ENCODE results near the gene OR10H4. TPM values are rescaled to one million over a fixed set of nuclear protein-coding genes. Genes with fewer than 3 reads are reported as not detected.
"Not testable (repeated sequence)": the region's sequence is repeated elsewhere in the genome, so short reads cannot be mapped to it uniquely, and the experiment has no call there.

Gene OR10H4
- total RNA-seq, 1 donor from 2014 or later = not detected

GRCh38 chr19:15919243-15919642, 29.6 kb upstream of the OR10H4 start:
- Mint-ChIP-seq H3K27me3 (peaks cover 44% of the 10 kb centered on the region), H3K9me3 (peaks cover 7% of the 10 kb centered on the region), H3K4me3 (no peak overlapping the region), H3K4me1 (peaks cover 4% of the 10 kb centered on the region), H3K27ac (no peak overlapping the region), H3K36me3 (ENCODE audit: low read depth) (no peaks in the 10 kb centered on the region)
- ChIA-PET POLR2A (no interaction called here), CTCF (no interaction called here)
- ATAC-seq (ENCODE audit: low read depth) (no peak), DNase-seq (no peak)
- no peak for TF ChIP-seq CTCF (IDR thresholded peaks at IDR 0.05)
- intact Hi-C loops (cut with micrococcal nuclease) = no loop called here

- peaks cover 34% of the 10 kb centered on the region for H3K27me3 Mint-ChIP-seq
- no peaks in the 10 kb centered on the region for H3K36me3 Mint-ChIP-seq (ENCODE audit: low read depth)
- no peak for TF ChIP-seq CTCF (IDR thresholded peaks at IDR 0.05)
- H3K4me1 Mint-ChIP-seq = peaks cover 4% of the 10 kb centered on the region
- POLR2A ChIA-PET = no interaction called here
- ATAC-seq (ENCODE audit: low read depth) (no peak), DNase-seq (no peak)
- CTCF ChIA-PET = no interaction called here
- H3K27ac Mint-ChIP-seq = no peak overlapping the region
- no peaks in the 10 kb centered on the region for H3K9me3 Mint-ChIP-seq
- no peak overlapping the region for H3K4me3 Mint-ChIP-seq
- intact Hi-C loops (cut with micrococcal nuclease) = no loop called here
Observed at GRCh38 chr19:15922021-15922420, 26.8 kb upstream of the OR10H4 start.

- H3K36me3 Mint-ChIP-seq (ENCODE audit: low read depth) = no peaks in the 10 kb centered on the region
- peaks cover 36% of the 10 kb centered on the region for H3K27me3 Mint-ChIP-seq
- ChIA-PET CTCF (no interaction called here), POLR2A (no interaction called here)
- intact Hi-C loops (cut with micrococcal nuclease) = no loop called here
- no peak overlapping the region for H3K27ac Mint-ChIP-seq
- H3K4me1 Mint-ChIP-seq = no peaks in the 10 kb centered on the region
- ATAC-seq (ENCODE audit: low read depth) = no peak
- H3K4me3 Mint-ChIP-seq = no peak overlapping the region
- H3K9me3 Mint-ChIP-seq = no peaks in the 10 kb centered on the region
- no peak for DNase-seq
- no peak for TF ChIP-seq CTCF (IDR thresholded peaks at IDR 0.05)
Observed at GRCh38 chr19:15923702-15924101, 25.1 kb upstream of the OR10H4 start.

GRCh38 chr19:15926484-15926883, 22.3 kb upstream of the OR10H4 start:
- no peak overlapping the region for H3K4me3 Mint-ChIP-seq
- CTCF ChIA-PET = no interaction called here
- H3K36me3 Mint-ChIP-seq (ENCODE audit: low read depth) = no peaks in the 10 kb centered on the region
- H3K9me3 Mint-ChIP-seq = no peaks in the 10 kb centered on the region
- TF ChIP-seq CTCF (IDR thresholded peaks at IDR 0.05) = no peak
- no peak overlapping the region for H3K27ac Mint-ChIP-seq
- intact Hi-C loops (cut with micrococcal nuclease) = no loop called here
- no peak for DNase-seq
- POLR2A ChIA-PET = no interaction called here
- no peak for ATAC-seq (ENCODE audit: low read depth)
- H3K27me3 Mint-ChIP-seq = peaks cover 35% of the 10 kb centered on the region
- H3K4me1 Mint-ChIP-seq = no peaks in the 10 kb centered on the region

GRCh38 chr19:15928321-15928720, 20.5 kb upstream of the OR10H4 start:
- Mint-ChIP-seq H3K27me3 (peaks cover 26% of the 10 kb centered on the region), H3K4me3 (no peak overlapping the region), H3K4me1 (no peaks in the 10 kb centered on the region), H3K36me3 (ENCODE audit: low read depth) (no peaks in the 10 kb centered on the region), H3K9me3 (no peaks in the 10 kb centered on the region), H3K27ac (no peak overlapping the region)
- no peak for ATAC-seq (ENCODE audit: low read depth)
- ChIA-PET POLR2A (no interaction called here), CTCF (no interaction called here)
- no peak for TF ChIP-seq CTCF (IDR thresholded peaks at IDR 0.05)
- DNase-seq = no peak
- intact Hi-C loops (cut with micrococcal nuclease) = no loop called here

- H3K27me3 Mint-ChIP-seq, CTCF ChIA-PET, H3K4me1 Mint-ChIP-seq: not testable (repeated sequence)
Observed at GRCh38 chr19:15933761-15934331, 15.0 kb upstream of the OR10H4 start.

More at GRCh38 chr19:15933761-15934331, 15.0 kb upstream of the OR10H4 start:
- DNase-seq; POLR2A ChIA-PET; H3K4me3 Mint-ChIP-seq; H3K9me3 Mint-ChIP-seq; H3K27ac Mint-ChIP-seq; ATAC-seq (ENCODE audit: low read depth); H3K36me3 Mint-ChIP-seq (ENCODE audit: low read depth); intact Hi-C loops (cut with micrococcal nuclease): not testable (repeated sequence)
